ENCODE measurements around the gene MYH2.

- TF ChIP-seq SIN3A (IDR thresholded peaks at IDR 0.05; ENCODE audit: borderline replicate concordance, insufficient read depth, low read length) (no peak), REST (IDR thresholded peaks at IDR 0.05; ENCODE audit: insufficient read depth in 1 of 2, low read depth in 2 of 2, low read length in 2 of 2) (no peak), POLR2AphosphoS5 (IDR thresholded peaks at IDR 0.05; ENCODE audit: low read depth, low read length) (no peak), FOXP2 (optimal IDR thresholded peaks at IDR 0.05; ENCODE audit: borderline replicate concordance, extremely low read depth, extremely low read length, insufficient read depth) (no peak), TAF1 (IDR thresholded peaks at IDR 0.05; ENCODE audit: borderline replicate concordance, insufficient read depth, low read length) (no peak)
Observed at GRCh38 chr17:10523064-10523463, 26.4 kb downstream of the MYH2 start.

All from PFSK-1 (cell line).